ENCODE measurements around the gene COL2A1. TPM values are rescaled to one million over a fixed set of nuclear protein-coding genes. Genes with fewer than 3 reads are reported as not detected.

COL2A1 gene
- polyA plus RNA-seq, result not detected in 2 replicates

GRCh38 chr12:48004053-48004941 is at the start of gene COL2A1:
Gene COL2A1, minus strand, starts transcription at chr12:48004476. Its CDS starts 155 bp downstream, at chr12:48004321.

GRCh38 chr12:47963340-47964040 is 40.8 kb downstream of the COL2A1 start, which contains the start of gene TMEM106C:
Gene TMEM106C, plus strand, starts transcription at chr12:47963596. Its CDS starts 641 bp downstream, at chr12:47964237.

Other genes with a start within 250 kb of the COL2A1 start
- gene RAPGEF3, start 245.6 kb downstream of the COL2A1 start, polyA plus RNA-seq, result 0.04 and 1.0 TPM in 2 replicates
- gene SLC48A1, start 231.2 kb downstream of the COL2A1 start, polyA plus RNA-seq, result 75.7 and 80.1 TPM in 2 replicates
- gene HDAC7, start 184.6 kb downstream of the COL2A1 start, polyA plus RNA-seq, result 0.22 and 0.26 TPM in 2 replicates
- not detected in 2 replicates for gene VDR, start 99.5 kb downstream of the COL2A1 start, polyA plus RNA-seq
- 38.4 and 43.6 TPM in 2 replicates for gene TMEM106C, start 40.9 kb downstream of the COL2A1 start, polyA plus RNA-seq
- gene SENP1, start 101.6 kb upstream of the COL2A1 start, polyA plus RNA-seq, result 1.3 and 1.5 TPM in 2 replicates
- gene PFKM, start 114.9 kb upstream of the COL2A1 start, polyA plus RNA-seq, result 147 and 158 TPM in 2 replicates
- 34.2 and 50.2 TPM in 2 replicates for gene ASB8, start 153.0 kb upstream of the COL2A1 start, polyA plus RNA-seq
- gene CCDC184, start 179.2 kb upstream of the COL2A1 start, polyA plus RNA-seq, result 41.6 and 68.9 TPM in 2 replicates
- not detected in 2 replicates for gene OR10AD1, start 198.8 kb upstream of the COL2A1 start, polyA plus RNA-seq